GM21360 (cell line): Measurements from ENCODE around the gene SDK1.
"Not testable (repeated sequence)": the region's sequence is repeated elsewhere in the genome, so short reads cannot be mapped to it uniquely, and the experiment has no call there.

Source experiments
- ATAC-seq: cut with Tn5 transposase; IDR thresholded peaks from one replicate; pipeline ENCODE4 v1.9.1; 2021; ENCODE audit warnings: mild to moderate bottlenecking, moderate library complexity; ENCODE audit not compliant: unreplicated experiment

SDK1 gene

DNA sequence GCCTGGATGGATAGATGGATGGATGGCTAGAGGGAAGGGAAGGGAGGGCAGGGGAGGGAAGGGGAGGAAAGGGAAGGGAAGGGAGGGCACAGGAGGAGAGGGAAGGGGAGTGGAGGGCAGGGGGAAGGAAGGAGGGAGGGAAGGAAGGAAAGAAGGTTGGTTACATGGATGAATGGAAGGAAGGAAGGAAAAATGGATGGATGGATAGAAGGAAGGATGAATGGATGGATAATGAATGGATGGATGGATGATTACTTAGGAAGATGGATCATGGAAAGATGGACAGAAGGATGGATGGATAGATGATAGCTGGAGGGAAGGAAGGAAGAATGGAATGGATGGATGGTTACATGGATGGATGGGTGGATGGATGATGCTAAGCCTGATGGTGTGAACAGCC lies 929.3 kb downstream of the SDK1 start:
- ATAC-seq: no peak

DNA sequence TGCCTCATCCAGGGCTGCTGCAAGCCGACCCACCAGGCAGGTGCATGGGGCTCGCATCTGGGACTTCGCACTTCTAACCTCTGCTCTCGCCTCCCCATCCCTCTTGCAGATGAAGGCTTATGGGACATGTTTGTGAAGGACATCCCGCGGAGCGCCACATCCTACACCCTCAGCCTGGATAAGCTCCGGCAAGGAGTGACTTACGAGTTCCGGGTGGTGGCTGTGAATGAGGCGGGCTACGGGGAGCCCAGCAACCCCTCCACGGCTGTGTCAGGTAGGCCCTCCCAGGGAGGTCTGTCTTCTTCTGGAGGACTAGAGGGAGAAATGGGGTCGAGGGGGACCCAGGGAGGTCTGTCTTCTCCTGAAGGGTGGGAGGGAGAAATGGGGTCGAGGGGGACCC lies 932.1 kb downstream of the SDK1 start:
- ATAC-seq: no peak

DNA sequence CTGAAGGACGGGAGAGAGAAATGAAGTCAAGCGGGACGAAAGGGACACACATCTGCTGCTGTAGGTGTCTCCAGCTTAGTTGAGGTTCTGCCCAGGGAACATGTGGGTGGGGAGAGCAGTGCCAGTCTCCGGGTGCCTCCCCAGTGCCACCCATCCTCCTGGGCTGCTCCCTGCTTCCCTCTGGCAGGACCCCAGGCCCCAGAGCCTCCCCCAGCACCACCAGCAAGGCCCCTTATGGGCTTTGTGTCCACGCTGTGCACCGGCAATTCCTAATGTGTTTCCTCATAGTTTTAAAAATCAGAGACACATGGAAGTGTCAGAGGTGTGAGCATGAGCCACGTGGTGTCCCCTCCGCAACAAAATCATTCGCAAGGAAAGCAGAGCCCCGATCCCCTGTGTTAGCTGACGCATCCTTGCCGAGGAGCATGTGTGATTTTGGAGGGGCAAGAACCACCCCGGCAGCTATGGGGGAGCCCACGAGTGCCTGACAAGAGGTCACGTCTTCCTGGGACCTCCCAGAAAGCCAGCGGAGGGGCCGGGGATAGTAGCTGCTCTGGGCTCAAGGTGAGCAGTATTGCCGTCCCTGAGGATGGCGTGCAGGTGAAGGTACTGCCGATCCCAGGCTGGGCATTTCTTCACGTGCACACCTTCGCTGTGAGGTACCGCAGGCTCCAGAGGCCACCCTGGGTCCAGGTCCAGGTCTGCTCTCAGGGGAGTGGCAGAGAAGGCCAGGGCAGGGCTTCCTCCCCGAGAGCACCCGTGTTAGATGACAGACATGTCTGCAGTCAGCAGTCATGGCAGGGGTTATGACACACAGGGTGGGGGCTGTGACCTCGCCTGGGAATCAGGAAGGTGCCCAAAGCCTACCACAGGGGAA lies 932.8 kb downstream of the SDK1 start:
- ATAC-seq: no peak

DNA sequence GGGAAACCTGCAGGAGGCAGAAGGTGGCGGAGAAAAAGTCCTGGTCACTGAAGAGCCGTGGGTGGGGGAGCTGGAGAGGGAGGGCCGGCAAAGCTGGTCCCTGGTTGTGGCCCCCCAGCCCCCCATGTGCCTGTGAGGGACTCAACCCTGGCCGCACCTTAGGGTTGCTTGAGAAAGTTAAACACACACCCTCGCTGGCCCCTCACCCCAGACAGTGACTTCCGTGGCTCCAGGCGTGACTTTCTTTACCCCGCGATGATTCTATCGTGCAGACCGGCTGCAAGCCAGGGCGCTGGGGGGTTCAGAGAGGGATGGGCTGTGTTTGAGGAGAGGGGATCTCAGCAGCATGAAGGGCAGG lies 933.4 kb downstream of the SDK1 start:
- no peak for ATAC-seq

DNA sequence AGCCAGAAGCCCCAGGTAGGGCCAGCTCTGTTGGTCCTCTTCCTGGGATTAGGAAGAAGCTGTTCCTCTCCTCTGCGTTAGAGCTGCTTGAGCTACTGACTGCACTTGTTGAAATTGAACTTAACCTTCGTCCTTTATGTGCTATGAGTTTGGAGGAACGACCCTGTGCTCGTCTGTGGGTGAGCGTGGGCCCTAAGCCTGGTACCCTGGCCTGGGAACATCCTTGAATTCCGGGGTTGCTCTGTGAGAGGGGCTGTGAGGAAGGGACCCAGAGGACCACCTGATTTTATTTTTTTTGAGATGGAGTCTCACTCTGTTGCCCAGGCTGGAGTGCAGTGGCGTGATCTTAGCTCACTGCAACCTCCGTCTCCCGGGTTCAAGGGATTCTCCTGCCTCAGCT lies 933.8 kb downstream of the SDK1 start:
- ATAC-seq: no peak

DNA sequence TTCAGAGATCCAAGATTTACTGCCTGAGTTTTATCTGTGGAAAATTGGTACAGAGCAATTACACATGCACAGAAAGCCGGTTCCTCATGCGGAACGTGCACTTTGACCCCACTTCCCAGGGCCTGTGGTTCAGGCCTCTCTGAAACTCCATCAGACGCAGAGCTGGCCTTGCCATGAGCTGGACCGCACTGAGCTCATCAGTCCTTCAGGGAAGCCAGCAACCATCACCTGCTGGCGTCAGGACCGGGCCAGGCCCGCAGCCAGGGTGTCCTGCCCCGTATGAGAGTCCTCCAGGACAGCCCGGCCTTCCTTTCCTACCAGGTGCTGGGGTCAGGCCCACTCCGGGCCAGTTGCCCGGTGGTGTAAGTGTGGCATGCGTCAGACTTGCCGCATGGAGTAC lies 934.5 kb downstream of the SDK1 start:
- no peak for ATAC-seq

DNA sequence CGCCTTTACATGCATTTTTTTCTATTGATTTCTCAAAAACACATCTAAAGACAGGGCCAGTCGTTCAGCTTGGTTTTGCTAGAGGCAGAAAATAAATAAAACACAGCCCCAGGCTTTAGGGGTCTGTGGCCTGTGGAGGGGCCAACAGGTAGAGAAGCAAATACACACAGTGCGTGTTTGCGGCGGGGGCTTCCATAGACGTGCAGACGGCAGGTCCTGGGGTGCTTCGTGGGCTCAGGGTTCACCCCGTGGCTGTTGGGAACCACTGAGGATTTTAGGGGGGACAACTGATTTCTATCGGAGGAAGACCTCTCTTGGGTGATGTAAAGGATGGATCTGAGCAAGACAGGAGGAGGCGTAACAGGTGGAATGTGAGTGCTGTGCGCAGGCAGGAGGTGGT lies 935.3 kb downstream of the SDK1 start:
- ATAC-seq: no peak

DNA sequence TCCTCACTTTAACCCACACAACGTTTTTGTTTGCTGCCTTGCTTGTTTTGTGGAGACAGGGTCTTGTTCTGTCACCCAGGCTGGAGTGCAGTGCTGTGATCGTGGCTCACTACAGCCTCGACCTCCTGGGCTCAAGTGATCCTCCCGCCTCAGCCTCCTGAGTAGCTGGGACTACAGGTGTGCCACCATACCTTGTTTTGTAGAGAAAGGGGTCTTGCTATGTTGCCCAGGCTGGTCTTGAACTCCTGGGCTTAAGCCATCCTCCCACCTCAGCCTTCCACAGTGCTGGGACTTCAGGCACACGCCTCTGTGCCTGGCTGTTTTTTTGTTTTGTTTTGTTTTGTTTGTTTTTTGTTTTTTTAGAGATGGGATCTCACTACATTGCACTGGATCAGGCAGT lies 935.8 kb downstream of the SDK1 start:
- not testable (repeated sequence) for ATAC-seq

DNA sequence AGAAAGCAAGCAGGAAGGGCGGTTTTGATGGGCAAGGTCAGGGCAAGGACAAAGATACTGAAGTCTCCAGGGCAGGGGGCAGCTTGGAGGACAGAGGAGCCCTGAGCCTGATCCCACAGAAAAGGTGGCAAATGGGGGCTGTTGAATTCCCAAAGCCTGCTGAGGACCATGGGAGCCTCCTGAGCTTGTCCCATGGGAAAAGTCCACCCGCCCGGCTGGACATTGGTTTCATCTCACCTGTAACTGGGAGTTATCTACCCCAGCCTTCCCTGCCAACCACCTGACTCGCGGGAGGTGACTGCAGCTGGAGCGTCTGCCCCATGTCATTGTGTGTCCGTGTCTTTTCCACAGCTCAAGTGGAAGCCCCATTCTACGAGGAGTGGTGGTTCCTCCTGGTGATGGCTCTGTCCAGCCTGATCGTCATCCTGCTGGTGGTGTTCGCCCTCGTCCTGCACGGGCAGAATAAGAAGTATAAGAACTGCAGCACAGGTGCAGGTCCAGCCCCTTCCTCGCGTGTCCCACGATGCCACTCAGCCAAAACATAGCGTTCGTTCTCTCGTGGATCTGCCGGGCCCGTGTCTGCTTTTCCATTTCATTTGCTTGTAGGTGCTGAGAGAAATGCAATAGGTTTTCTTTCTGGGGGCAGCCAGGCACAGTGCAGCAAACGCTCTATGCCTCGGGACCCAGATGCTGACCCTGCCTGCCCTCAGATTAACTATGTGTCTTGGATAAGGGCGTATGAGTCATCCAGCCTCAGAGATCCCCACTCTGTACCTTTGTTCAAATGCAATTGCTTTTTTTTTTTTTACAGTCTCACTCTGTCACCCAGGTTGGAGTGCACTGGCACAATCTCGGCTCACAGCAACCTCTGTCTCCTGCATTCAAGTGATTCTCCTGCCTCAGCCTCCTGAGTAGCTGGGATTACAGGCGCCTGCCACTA lies 936.5 kb downstream of the SDK1 start:
- ATAC-seq: no peak

DNA sequence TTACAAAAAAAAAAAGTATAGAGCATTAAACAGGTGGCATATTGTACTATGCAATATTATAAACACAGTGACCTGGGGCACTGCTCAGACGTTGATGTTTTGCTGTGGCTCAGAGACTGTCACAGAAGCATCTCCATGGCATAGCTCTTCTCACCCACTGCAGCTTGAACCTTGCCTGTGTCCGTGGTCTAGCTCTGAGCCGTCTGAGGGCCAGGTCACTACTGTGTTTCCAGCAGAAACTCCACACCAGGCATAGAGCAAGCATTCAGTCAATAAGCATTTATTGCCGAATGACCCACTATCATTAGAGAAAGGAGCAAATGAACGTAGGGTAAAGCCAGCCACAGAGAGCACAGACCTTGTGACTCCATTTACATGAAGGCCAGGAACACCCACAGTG lies 937.8 kb downstream of the SDK1 start:
- ATAC-seq: no peak

DNA sequence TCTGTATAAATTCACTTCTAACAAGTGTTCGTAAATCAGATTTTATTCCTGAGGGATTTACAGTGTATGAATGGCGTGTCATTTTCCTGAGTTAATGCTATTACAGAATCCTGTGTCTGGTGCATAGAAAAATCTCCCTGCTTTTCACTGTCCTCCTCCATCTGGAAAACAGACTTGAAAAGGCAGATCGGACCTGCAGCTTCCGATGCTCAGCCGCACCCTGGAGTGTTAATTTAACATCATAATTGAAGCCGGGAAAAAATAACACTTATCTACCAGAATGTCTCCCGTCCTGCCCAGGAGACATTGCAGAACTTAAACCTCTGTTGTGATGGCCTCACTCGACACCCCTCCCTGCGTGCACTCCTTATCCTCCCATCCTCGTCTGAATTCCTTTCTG lies 939.0 kb downstream of the SDK1 start:
- ATAC-seq: no peak

DNA sequence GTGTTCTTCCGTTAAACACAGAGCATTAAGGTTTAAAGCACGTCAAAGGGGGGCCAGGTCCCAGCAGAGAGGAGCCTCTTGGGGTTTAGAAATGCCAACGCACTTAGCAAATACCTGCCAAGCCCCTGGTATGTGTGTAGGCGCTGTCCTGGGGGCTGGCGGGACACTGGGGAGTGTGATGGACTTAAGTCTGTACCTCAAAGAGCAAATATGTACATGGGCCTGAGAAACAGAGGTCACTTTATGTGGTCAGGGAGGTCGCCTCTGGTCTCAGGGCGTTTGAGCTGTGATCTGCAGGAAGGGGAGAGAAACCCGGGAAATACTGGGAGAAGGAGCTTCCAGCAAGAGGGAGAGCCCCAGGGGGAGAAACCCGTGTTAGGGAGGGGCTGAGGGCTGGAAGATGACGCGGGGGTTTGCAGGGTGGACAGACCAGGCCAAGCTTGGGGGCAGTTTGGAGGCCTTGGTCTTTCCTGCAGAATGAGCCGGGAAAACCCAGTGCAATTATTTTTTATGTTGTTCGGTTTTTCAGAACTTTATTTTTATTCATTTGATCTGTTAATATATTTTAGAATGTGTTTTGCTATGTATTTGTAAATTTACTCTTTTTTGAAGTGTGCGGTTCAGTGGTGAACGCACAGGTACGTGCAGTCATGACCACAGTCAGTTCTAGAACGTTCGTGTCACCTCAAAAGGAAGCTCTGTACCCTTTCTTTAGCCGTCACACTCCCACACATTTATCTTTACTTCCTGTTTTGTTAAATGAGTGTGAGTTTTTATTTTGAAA lies 939.7 kb downstream of the SDK1 start:
- ATAC-seq: no peak

DNA sequence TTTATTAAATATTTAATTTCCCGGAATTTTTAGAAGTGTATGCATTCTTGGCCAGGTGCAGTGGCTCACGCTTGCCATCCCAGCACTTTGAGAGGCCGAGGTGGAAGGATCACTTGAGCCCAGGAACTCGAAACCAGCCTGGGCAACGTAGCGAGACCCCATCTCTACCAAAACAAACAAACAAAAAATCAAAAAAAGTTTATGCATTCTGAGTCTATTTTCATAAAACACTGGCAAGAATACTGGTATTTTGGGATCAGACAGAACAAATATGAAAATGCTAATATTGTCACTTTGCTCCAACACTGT lies 940.2 kb downstream of the SDK1 start:
- no peak for ATAC-seq

DNA sequence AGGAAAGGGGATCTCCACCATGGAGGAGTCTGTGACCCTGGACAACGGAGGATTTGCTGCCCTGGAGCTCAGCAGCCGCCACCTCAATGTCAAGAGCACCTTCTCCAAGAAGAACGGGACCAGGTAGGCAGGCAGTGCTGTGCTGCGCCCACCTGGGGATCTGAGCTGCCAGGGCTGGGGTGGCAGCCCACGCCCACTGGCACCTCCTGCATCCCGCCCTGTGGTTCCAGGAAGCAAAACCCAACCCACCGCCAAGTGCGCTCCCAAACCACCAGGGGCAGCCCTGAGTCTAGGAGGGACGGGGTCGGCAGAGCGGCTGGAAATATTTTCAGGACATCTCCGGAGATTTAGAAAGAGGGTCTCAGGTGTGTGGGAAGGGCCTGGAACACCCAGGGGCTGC lies 940.7 kb downstream of the SDK1 start:
- ATAC-seq: no peak

DNA sequence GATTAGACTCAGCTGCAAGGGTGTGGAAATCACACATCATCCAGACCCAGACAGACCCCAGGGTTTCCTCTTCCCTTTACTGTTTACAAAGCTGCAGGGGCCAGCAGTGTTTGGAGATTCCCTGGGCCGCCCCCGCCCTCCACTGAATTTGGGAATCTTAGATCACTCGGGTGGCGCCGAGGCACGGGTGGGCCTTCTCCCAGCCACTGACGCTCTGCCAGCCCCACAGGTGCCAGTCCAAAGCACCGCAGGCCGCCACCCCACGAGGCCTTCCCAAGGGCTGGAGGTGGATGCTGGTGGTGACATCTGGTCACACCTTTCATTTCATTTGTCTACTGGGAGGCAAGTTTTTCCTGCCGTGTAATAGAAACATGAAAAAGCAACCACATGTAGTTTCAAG lies 941.7 kb downstream of the SDK1 start:
- ATAC-seq: no peak

DNA sequence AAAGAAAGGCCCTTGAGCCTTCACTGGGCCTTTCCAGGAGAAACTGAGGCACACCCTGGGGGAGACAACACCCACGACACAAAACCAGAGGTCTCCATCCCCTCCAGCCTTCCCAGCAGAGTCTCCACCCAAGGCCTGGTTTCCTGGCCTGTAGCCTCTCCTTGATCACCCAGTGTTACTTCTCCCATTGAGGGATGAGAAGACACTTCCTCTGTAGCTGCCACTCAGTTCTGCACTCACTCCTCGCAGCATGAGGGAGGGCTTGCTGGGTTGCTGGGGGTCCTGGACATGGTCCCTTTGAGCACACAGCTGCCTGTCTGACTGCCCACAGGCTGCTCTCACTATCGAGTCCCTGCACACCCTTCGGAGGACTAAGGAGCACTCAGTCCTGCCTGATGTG lies 943.0 kb downstream of the SDK1 start:
- no peak for ATAC-seq

DNA sequence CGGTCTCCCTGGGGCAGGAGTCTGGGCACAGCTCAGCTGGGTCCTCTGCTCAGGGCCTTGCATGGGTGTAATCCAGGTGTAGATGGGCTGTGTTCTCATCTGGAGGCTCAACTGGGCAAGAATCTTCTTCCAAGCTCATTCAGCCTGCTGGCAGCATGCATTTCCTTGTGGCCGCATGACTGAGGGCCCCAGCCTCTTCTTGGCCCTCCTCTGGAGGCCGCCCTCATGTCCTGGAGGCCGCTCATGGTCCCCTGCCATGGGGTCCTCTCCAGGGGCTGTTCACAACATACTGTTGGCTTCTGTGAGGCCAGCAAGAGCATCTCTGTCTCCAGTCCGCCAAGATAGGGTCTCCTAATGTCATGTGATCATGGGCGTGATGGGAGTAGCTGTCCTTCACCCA lies 943.6 kb downstream of the SDK1 start:
- no peak for ATAC-seq

DNA sequence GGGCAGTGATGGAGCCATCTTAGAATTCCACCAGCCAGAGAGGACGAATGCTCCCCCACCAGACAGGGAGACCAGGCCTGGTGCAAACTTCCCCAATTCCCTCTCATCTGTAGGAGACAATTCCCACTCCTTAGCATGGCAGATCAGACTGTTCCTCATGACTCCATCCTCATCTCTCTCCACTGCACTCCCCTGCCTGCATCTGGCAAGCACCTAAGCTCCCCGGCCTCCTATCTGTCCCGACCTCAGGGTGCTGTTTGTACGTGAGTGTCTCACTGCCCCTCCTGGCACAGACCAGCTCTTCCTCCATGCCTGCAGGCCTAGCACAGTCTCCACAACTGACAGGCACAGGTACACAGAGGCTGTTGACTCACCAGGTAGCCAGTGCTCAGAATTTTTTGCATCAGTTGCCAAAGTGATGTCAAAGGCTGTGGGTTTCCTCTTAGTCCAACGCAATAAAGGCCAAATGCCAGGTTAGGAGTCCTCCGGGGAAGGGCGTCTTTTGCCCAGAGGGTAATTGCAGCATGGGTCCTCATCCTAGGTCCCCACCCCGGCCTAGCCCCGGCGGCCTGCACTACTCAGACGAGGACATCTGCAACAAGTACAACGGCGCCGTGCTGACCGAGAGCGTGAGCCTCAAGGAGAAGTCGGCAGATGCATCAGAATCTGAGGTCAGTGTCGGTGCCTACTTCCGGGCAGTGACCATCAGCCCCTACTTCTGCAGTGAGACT lies 944.2 kb downstream of the SDK1 start:
- ATAC-seq: no peak

DNA sequence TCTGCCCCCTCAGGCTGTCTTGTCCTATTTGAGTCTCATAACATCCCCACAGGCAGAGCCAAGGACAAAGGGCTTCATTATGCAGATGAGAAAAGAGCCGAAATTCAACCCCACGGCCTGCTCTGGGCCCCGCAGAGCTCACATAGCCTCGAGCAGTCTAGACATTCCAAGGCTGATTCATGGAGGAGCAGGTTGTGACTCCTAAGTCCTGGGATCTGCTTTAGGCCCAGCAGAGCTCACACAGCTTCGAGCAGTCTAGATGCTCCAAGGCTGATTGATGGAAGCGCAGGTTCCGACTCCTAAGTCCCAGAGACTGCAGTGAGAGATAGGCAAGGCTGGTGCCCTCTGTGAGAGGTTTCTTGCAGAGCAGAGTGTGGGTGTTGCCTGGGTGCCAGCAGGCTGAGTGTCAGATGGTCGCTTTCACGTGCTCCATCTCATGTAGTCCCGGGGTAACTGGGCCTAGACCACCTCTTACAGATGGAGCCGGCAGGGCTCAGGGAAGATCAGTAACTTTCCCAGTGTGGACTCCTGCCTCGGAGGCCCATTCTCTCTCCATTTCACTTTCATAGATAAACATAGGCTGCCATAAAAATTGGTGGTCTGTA lies 944.9 kb downstream of the SDK1 start:
- ATAC-seq: no peak

DNA sequence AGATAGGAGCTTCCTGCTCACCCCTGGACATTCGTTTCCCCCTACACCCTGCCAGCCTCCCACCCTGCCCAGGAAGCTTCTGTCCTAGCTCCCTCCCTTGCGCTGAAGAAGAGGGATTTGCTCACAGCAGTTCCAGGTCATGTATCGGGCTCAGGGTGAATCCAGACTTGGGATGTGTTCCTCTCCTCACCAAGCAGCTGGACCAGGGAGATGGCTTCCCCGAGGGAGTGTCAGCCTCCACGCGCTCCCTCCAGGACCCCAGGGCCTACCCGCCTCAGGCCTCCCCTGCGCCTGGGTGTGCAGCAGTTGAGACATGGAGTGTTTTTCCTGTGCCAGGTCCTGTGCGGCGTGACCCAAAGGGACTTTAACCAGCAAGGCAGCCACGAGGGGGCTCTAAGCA lies 945.5 kb downstream of the SDK1 start:
- no peak for ATAC-seq
